HepG2 (cell line): ENCODE measurements around the gene ARHGEF4. TPM values are rescaled to one million over a fixed set of nuclear protein-coding genes. Genes with fewer than 3 reads are reported as not detected.

ENCODE experiments used
- ARID5B ChIP-seq: IDR thresholded peaks from 2 replicates; pipeline ENCODE4 v1.4.0; 2020; ENCODE audit warnings: mild to moderate bottlenecking, missing genetic modification reagents
- CENPBD1 ChIP-seq: sonication (generic); formaldehyde crosslinking; IDR thresholded peaks from 2 replicates; pipeline ENCODE4 v1.8.0; 2022; ENCODE audit warnings: missing genetic modification reagents, low read depth, mild to moderate bottlenecking, borderline replicate concordance
- CHD2 ChIP-seq: IDR thresholded peaks from 2 replicates; pipeline ENCODE4 v1.6.1; 2011; ENCODE audit warnings: low read depth, low read length, improper control_type of control experiment
- DPF2 ChIP-seq: sonication (generic); formaldehyde crosslinking; IDR thresholded peaks from 2 replicates; pipeline ENCODE4 v1.4.0; 2020; ENCODE audit warnings: mild to moderate bottlenecking, low read depth, missing genetic modification reagents, borderline replicate concordance
- HOMEZ ChIP-seq: IDR thresholded peaks from 2 replicates; pipeline ENCODE4 v1.6.1; 2016; ENCODE audit warnings: low read depth
- IKZF4 ChIP-seq: sonication (generic); formaldehyde crosslinking; IDR thresholded peaks from 2 replicates; pipeline ENCODE4 v1.5.1; 2020; ENCODE audit warnings: borderline replicate concordance, mild to moderate bottlenecking, low read depth, missing genetic modification reagents; ENCODE audit errors: not compliant biosample characterization
- NKX3-1 ChIP-seq: sonication (generic); formaldehyde crosslinking; IDR thresholded peaks from 2 replicates; pipeline ENCODE4 v1.5.0; 2020; ENCODE audit warnings: missing genetic modification reagents
- PHF20 ChIP-seq: sonication (generic); formaldehyde crosslinking; IDR thresholded peaks from 2 replicates; pipeline ENCODE4 v1.5.0; 2020; ENCODE audit warnings: mild to moderate bottlenecking, missing genetic modification reagents
- RAD21 ChIP-seq: fragments of 450-650 bp; formaldehyde crosslinking; IDR thresholded peaks from 2 replicates; pipeline ENCODE4 v1.5.0; 2020; ENCODE audit warnings: mild to moderate bottlenecking
- SRF ChIP-seq: IDR thresholded peaks from 2 replicates; pipeline ENCODE4 v1.6.1; 2011; ENCODE audit warnings: mild to moderate bottlenecking, low read depth, low read length, moderate library complexity
- ZBTB39 ChIP-seq: sonication (generic); formaldehyde crosslinking; IDR thresholded peaks from 2 replicates; pipeline ENCODE4 v1.5.0; 2020; ENCODE audit warnings: missing genetic modification reagents
- ZFP36L1 ChIP-seq: sonication (generic); formaldehyde crosslinking; IDR thresholded peaks from 2 replicates; pipeline ENCODE4 v1.8.0; 2022; ENCODE audit warnings: mild to moderate bottlenecking, missing genetic modification reagents, moderate library complexity
- ZNF207 ChIP-seq: fragments of 450-650 bp; IDR thresholded peaks from 2 replicates; pipeline ENCODE4 v1.6.1; 2016; ENCODE audit warnings: antibody characterized with exemption, borderline replicate concordance
- ZNF280D ChIP-seq: sonication (generic); formaldehyde crosslinking; IDR thresholded peaks from 2 replicates; pipeline ENCODE4 v1.5.1; 2020; ENCODE audit warnings: mild to moderate bottlenecking, missing genetic modification reagents
- ZNF414 ChIP-seq: sonication (generic); formaldehyde crosslinking; IDR thresholded peaks from 2 replicates; pipeline ENCODE4 v1.5.0; 2020; ENCODE audit warnings: missing genetic modification reagents
- ZNF749 ChIP-seq: sonication (generic); formaldehyde crosslinking; IDR thresholded peaks from 2 replicates; pipeline ENCODE4 v1.8.0; 2022; ENCODE audit warnings: mild to moderate bottlenecking, missing genetic modification reagents, moderate library complexity, borderline replicate concordance
- ZSCAN25 ChIP-seq: sonication (generic); formaldehyde crosslinking; IDR thresholded peaks from 2 replicates; pipeline ENCODE4 v1.8.0; 2022; ENCODE audit warnings: mild to moderate bottlenecking, missing genetic modification reagents
- polyA plus RNA-seq, 8 experiments: library from polyadenylated mRNA; depleted of rRNA in 3 of 8; stranded (reverse) in 7 of 8; unstranded in 1 of 8; fragments of >200 nt; fragmentation: Illumina TruSeq in 4 of 8; extraction: Trizol in 4 of 8; gene quantifications; 2 replicates each; pipeline versions ENCODE4 v1.2.1 to v1.2.3, GENCODE V29; 2011 to 2016; ENCODE audit warnings: low read depth in 4 of 8, missing spikeins in 1 of 8, mixed read lengths in 1 of 8; ENCODE audit not compliant: insufficient read depth in 1 of 8
- total RNA-seq, 5 experiments: library from RNA; depleted of rRNA; stranded (reverse); fragments of >200 nt; fragmentation: Illumina TruSeq; extraction: Trizol; gene quantifications; 2 replicates each; pipeline ENCODE4 v1.2.3, GENCODE V29; 2016; ENCODE audit warnings: low read depth in 1 of 5

ARHGEF4 gene
- total and polyA plus RNA-seq, 2 of the 13 experiments (the other 11 are each of a cell fraction or from before 2014, with no cell fraction given), result 0.11 to 0.13 TPM

- TF ChIP-seq ARID5B (no peak), CENPBD1 (CRISPR knock-in tag) (no peak), IKZF4 (CRISPR knock-in tag) (no peak), DPF2 (CRISPR knock-in tag) (no peak), RAD21 (no peak), ZFP36L1 (CRISPR knock-in tag) (no peak), CHD2 (no peak), SRF (no peak), ZNF280D (CRISPR knock-in tag) (no peak), HOMEZ (no peak), ZNF207 (no peak), ZBTB39 (CRISPR knock-in tag) (no peak), PHF20 (CRISPR knock-in tag) (no peak), ZNF414 (CRISPR knock-in tag) (no peak), ZSCAN25 (no peak), NKX3-1 (CRISPR knock-in tag) (no peak), ZNF749 (CRISPR knock-in tag) (no peak)
Observed at GRCh38 chr2:131094463-131095281, 258.0 kb downstream of the ARHGEF4 start (continued).
